ENCODE results near the gene TRAPPC8. TPM values are rescaled to one million over a fixed set of nuclear protein-coding genes. Genes with fewer than 3 reads are reported as not detected.
"Not testable (repeated sequence)": the region's sequence is repeated elsewhere in the genome, so short reads cannot be mapped to it uniquely, and the experiment has no call there.

The TRAPPC8 gene
- total RNA-seq, 2 experiments from 2014 or later: 41.5 to 42.1 TPM

GRCh38 chr18:31970617-31971016, 27.7 kb upstream of the TRAPPC8 start:
- no peak for ATAC-seq
- POLR2A ChIA-PET: no interaction called here
- peaks cover 14% of the 10 kb centered on the region for H3K9me3 Mint-ChIP-seq (ENCODE audit: insufficient read depth)
- CTCF ChIA-PET: no interaction called here
- H3K36me3 Mint-ChIP-seq (ENCODE audit: low read depth): peaks cover 8% of the 10 kb centered on the region
- DNase-seq: no peak
- no peak overlapping the region for H3K27ac Mint-ChIP-seq
- H3K4me1 Mint-ChIP-seq (ENCODE audit: low read depth): no peaks in the 10 kb centered on the region
- no peak overlapping the region for H3K4me3 Mint-ChIP-seq
- peaks cover 4% of the 10 kb centered on the region for H3K27me3 Mint-ChIP-seq (ENCODE audit: low read depth)

GRCh38 chr18:31965316-31965970, 22.5 kb upstream of the TRAPPC8 start:
- DNase-seq (no peak), ATAC-seq (no peak)
- Mint-ChIP-seq H3K4me1 (ENCODE audit: low read depth) (no peaks in the 10 kb centered on the region), H3K36me3 (ENCODE audit: low read depth) (no peaks in the 10 kb centered on the region), H3K27me3 (ENCODE audit: low read depth) (peaks cover under 1% of the 10 kb centered on the region), H3K9me3 (ENCODE audit: insufficient read depth) (no peaks in the 10 kb centered on the region), H3K27ac (no peak overlapping the region), H3K4me3 (no peak overlapping the region)
- ChIA-PET POLR2A (no interaction called here), CTCF (interaction anchor here (2.0 kb wide), 1 partner anchor 12 kb away, joined by 5 read pairs; no protein-coding TSS in a partner anchor)

GRCh38 chr18:31957728-31958127, 14.8 kb upstream of the TRAPPC8 start:
- Mint-ChIP-seq H3K4me3 (no peak overlapping the region), H3K27ac (no peak overlapping the region), H3K9me3 (ENCODE audit: insufficient read depth) (no peaks in the 10 kb centered on the region), H3K36me3 (ENCODE audit: low read depth) (no peaks in the 10 kb centered on the region), H3K27me3 (ENCODE audit: low read depth) (no peaks in the 10 kb centered on the region), H3K4me1 (ENCODE audit: low read depth) (no peaks in the 10 kb centered on the region)
- DNase-seq (no peak), ATAC-seq (no peak)
- ChIA-PET CTCF (interaction anchor here (1.3 to 1.8 kb wide), 4 partner anchors 14 to 19 kb away, joined by 3 to 4 read pairs (median 3); partner anchors contain the start of gene TRAPPC8), POLR2A (no interaction called here)

- H3K27ac Mint-ChIP-seq: no peak overlapping the region
These were observed 11.4 kb upstream of the TRAPPC8 start for GRCh38 chr18:31954349-31954748.

GRCh38 chr18:31953699-31954098, 10.8 kb upstream of the TRAPPC8 start:
- H3K36me3 Mint-ChIP-seq (ENCODE audit: low read depth); H3K27me3 Mint-ChIP-seq (ENCODE audit: low read depth); POLR2A ChIA-PET; ATAC-seq; H3K4me1 Mint-ChIP-seq (ENCODE audit: low read depth); H3K9me3 Mint-ChIP-seq (ENCODE audit: insufficient read depth); H3K4me3 Mint-ChIP-seq; DNase-seq; H3K27ac Mint-ChIP-seq: not testable (repeated sequence)
- CTCF ChIA-PET: interaction anchor here (0.7 kb wide), 1 partner anchor 11 kb away, joined by 3 read pairs; the partner anchor contains the start of gene TRAPPC8

More at GRCh38 chr18:31954349-31954748, 11.4 kb upstream of the TRAPPC8 start:
- ATAC-seq (no peak), DNase-seq (no peak)
- H3K4me1 Mint-ChIP-seq (ENCODE audit: low read depth): no peaks in the 10 kb centered on the region
- H3K27me3 Mint-ChIP-seq (ENCODE audit: low read depth): peaks cover 3% of the 10 kb centered on the region
- H3K9me3 Mint-ChIP-seq (ENCODE audit: insufficient read depth): no peaks in the 10 kb centered on the region
- H3K36me3 Mint-ChIP-seq (ENCODE audit: low read depth): no peaks in the 10 kb centered on the region
- no peak overlapping the region for H3K4me3 Mint-ChIP-seq
- ChIA-PET CTCF (no interaction called here), POLR2A (no interaction called here)

GRCh38 chr18:31952223-31952622, 9.3 kb upstream of the TRAPPC8 start:
- H3K27me3 Mint-ChIP-seq (ENCODE audit: low read depth): peaks cover 3% of the 10 kb centered on the region
- no peak overlapping the region for H3K4me3 Mint-ChIP-seq
- ATAC-seq: no peak
- no peaks in the 10 kb centered on the region for H3K36me3 Mint-ChIP-seq (ENCODE audit: low read depth)
- POLR2A ChIA-PET: no interaction called here
- no peak overlapping the region for H3K27ac Mint-ChIP-seq
- no peaks in the 10 kb centered on the region for H3K4me1 Mint-ChIP-seq (ENCODE audit: low read depth)
- no peak for DNase-seq
- H3K9me3 Mint-ChIP-seq (ENCODE audit: insufficient read depth): no peaks in the 10 kb centered on the region
- CTCF ChIA-PET: interaction anchor here (1.1 kb wide), 1 partner anchor 25 kb away, joined by 3 read pairs; no protein-coding TSS in a partner anchor

GRCh38 chr18:31950583-31950982, 7.7 kb upstream of the TRAPPC8 start:
- H3K4me1 Mint-ChIP-seq (ENCODE audit: low read depth): no peaks in the 10 kb centered on the region
- ATAC-seq: no peak
- ChIA-PET POLR2A (no interaction called here), CTCF (no interaction called here)
- H3K27ac Mint-ChIP-seq: no peak overlapping the region
- H3K4me3 Mint-ChIP-seq: no peak overlapping the region
- peaks cover 3% of the 10 kb centered on the region for H3K27me3 Mint-ChIP-seq (ENCODE audit: low read depth)
- DNase-seq: no peak
- H3K36me3 Mint-ChIP-seq (ENCODE audit: low read depth): no peaks in the 10 kb centered on the region
- no peaks in the 10 kb centered on the region for H3K9me3 Mint-ChIP-seq (ENCODE audit: insufficient read depth)

GRCh38 chr18:31948349-31948748, 5.4 kb upstream of the TRAPPC8 start:
- H3K27me3 Mint-ChIP-seq (ENCODE audit: low read depth); H3K4me3 Mint-ChIP-seq; ATAC-seq; DNase-seq; H3K9me3 Mint-ChIP-seq (ENCODE audit: insufficient read depth); CTCF ChIA-PET; H3K27ac Mint-ChIP-seq; H3K36me3 Mint-ChIP-seq (ENCODE audit: low read depth): not testable (repeated sequence)
- POLR2A ChIA-PET: interaction anchor here (0.7 kb wide), 1 partner anchor 137 kb away, joined by 4 read pairs; no protein-coding TSS in a partner anchor
- peaks cover 18% of the 10 kb centered on the region for H3K4me1 Mint-ChIP-seq (ENCODE audit: low read depth)

- no peak for ATAC-seq
- ChIA-PET CTCF (no interaction called here), POLR2A (no interaction called here)
- peaks cover 22% of the 10 kb centered on the region for H3K4me1 Mint-ChIP-seq (ENCODE audit: low read depth)
- H3K36me3 Mint-ChIP-seq (ENCODE audit: low read depth): peaks cover 2% of the 10 kb centered on the region
- H3K9me3 Mint-ChIP-seq (ENCODE audit: insufficient read depth): no peaks in the 10 kb centered on the region
- peaks cover 3% of the 10 kb centered on the region for H3K27me3 Mint-ChIP-seq (ENCODE audit: low read depth)
- no peak for DNase-seq
- H3K4me3 Mint-ChIP-seq: no peak overlapping the region
- H3K27ac Mint-ChIP-seq: no peak overlapping the region
These were observed 3.5 kb upstream of the TRAPPC8 start for GRCh38 chr18:31946305-31947046.

- Mint-ChIP-seq H3K36me3 (ENCODE audit: low read depth) (peaks cover 9% of the 10 kb centered on the region), H3K27me3 (ENCODE audit: low read depth) (no peaks in the 10 kb centered on the region), H3K27ac (peak overlapping the region; percentile 88), H3K4me3 (peak overlapping the region; percentile 95), H3K9me3 (ENCODE audit: insufficient read depth) (no peaks in the 10 kb centered on the region), H3K4me1 (ENCODE audit: low read depth) (peaks cover 37% of the 10 kb centered on the region)
- CTCF ChIA-PET: interaction anchor here (0.7 to 4.7 kb wide), 11 partner anchors 12 to 149 kb away, joined by 3 to 44 read pairs (median 5); partner anchors contain the start of gene RNF125
- POLR2A ChIA-PET: interaction anchor here (0.7 to 4.3 kb wide), 3 partner anchors 37 to 147 kb away, joined by 3 to 70 read pairs (median 25); partner anchors contain the start of genes RNF125 and RNF138
- ATAC-seq: no peak
- no peak for DNase-seq
These were observed 1.2 kb upstream of the TRAPPC8 start for GRCh38 chr18:31943878-31944816.

GRCh38 chr18:31942291-31942998, 483 bp downstream of the TRAPPC8 start:
- ATAC-seq (peak; percentile 57), DNase-seq (peak; percentile 42)
- Mint-ChIP-seq H3K27ac (peak overlapping the region; percentile 98), H3K36me3 (ENCODE audit: low read depth) (peaks cover 14% of the 10 kb centered on the region), H3K9me3 (ENCODE audit: insufficient read depth) (no peaks in the 10 kb centered on the region), H3K27me3 (ENCODE audit: low read depth) (no peaks in the 10 kb centered on the region), H3K4me3 (peak overlapping the region; percentile 95), H3K4me1 (ENCODE audit: low read depth) (peaks cover 46% of the 10 kb centered on the region)
- POLR2A ChIA-PET: interaction anchor here (0.7 to 4.3 kb wide), 10 partner anchors 17 to 153 kb away, joined by 3 to 70 read pairs (median 4); partner anchors contain the start of genes RNF125 and RNF138
- CTCF ChIA-PET: interaction anchor here (0.9 to 4.7 kb wide), 17 partner anchors 11 to 215 kb away, joined by 3 to 44 read pairs (median 4); partner anchors contain the start of gene RNF125
